Osteocyte (in vitro differentiated cells): ENCODE data around the gene RACGAP1. TPM values are rescaled to one million over a fixed set of nuclear protein-coding genes. Genes with fewer than 3 reads are reported as not detected.

Source experiments
- DNase-seq: peaks from one replicate; pipeline ENCODE4 v3.0.0; 2021; ENCODE audit warnings: mixed read lengths; ENCODE audit not compliant: unreplicated experiment; ENCODE audit errors: extremely low spot score
- H3K27ac Mint-ChIP-seq: one replicate; pipeline ENCODE4 v1.8.0; 2021; ENCODE audit warnings: mild to moderate bottlenecking, mixed read lengths; ENCODE audit not compliant: unreplicated experiment
- H3K27me3 Mint-ChIP-seq: one replicate; pipeline ENCODE4 v1.8.0; 2021; ENCODE audit warnings: mixed read lengths; ENCODE audit not compliant: unreplicated experiment
- H3K36me3 Mint-ChIP-seq: one replicate; pipeline ENCODE4 v1.8.0; 2021; ENCODE audit warnings: mixed read lengths; ENCODE audit not compliant: unreplicated experiment
- H3K4me1 Mint-ChIP-seq: one replicate; pipeline ENCODE4 v1.8.0; 2021; ENCODE audit warnings: mixed read lengths; ENCODE audit not compliant: unreplicated experiment
- H3K4me3 Mint-ChIP-seq: one replicate; pipeline ENCODE4 v1.8.0; 2021; ENCODE audit warnings: mild to moderate bottlenecking, moderate library complexity, mixed read lengths; ENCODE audit not compliant: unreplicated experiment
- H3K9me3 Mint-ChIP-seq: one replicate; pipeline ENCODE4 v1.8.0; 2021; ENCODE audit warnings: mixed read lengths; ENCODE audit not compliant: unreplicated experiment
- CTCF ChIP-seq: fragments of 200-600 bp; sonication (generic); IDR thresholded peaks from 2 replicates; pipeline ENCODE4 v1.5.0; 2021; ENCODE audit warnings: antibody characterized with exemption, mild to moderate bottlenecking, moderate library complexity
- total RNA-seq: library from RNA; stranded (reverse); gene quantifications from 2 replicates; pipeline ENCODE4 v1.2.1, GENCODE V29; 2021

Gene RACGAP1
- total RNA-seq, 1 donor from 2014 or later, result 25.9 TPM

GRCh38 chr12:50058743-50059312 is 33.5 kb upstream of the RACGAP1 start:
- no peak overlapping the region for H3K27ac Mint-ChIP-seq

GRCh38 chr12:50057896-50058670 is 32.8 kb upstream of the RACGAP1 start:
- Mint-ChIP-seq H3K9me3 (no peaks in the 10 kb centered on the region), H3K27ac (no peak overlapping the region), H3K27me3 (peaks cover 15% of the 10 kb centered on the region), H3K36me3 (no peaks in the 10 kb centered on the region), H3K4me3 (peak overlapping the region; percentile 61), H3K4me1 (peaks cover 15% of the 10 kb centered on the region)
- DNase-seq, result no peak
- no peak for TF ChIP-seq CTCF

More at GRCh38 chr12:50058743-50059312, 33.5 kb upstream of the RACGAP1 start:
- Mint-ChIP-seq H3K4me3 (peak overlapping the region; percentile 61), H3K27me3 (peaks cover 12% of the 10 kb centered on the region), H3K4me1 (peaks cover 15% of the 10 kb centered on the region), H3K9me3 (no peaks in the 10 kb centered on the region), H3K36me3 (no peaks in the 10 kb centered on the region)
- TF ChIP-seq CTCF, result no peak
- DNase-seq, result no peak

GRCh38 chr12:50057000-50057841 is 31.9 kb upstream of the RACGAP1 start, which contains the start of gene ASIC1:
Gene ASIC1, plus strand, starts transcription at chr12:50057596. Its CDS starts 1,171 bp downstream, at chr12:50058767.
- no peaks in the 10 kb centered on the region for H3K36me3 Mint-ChIP-seq
- H3K4me1 Mint-ChIP-seq, result peaks cover 15% of the 10 kb centered on the region
- peak; percentile 89 for DNase-seq
- H3K9me3 Mint-ChIP-seq, result no peaks in the 10 kb centered on the region
- peaks cover 24% of the 10 kb centered on the region for H3K27me3 Mint-ChIP-seq
- TF ChIP-seq CTCF, result peak; percentile 26
- peak within 1 kb of the TSS; percentile 81 for H3K4me3 Mint-ChIP-seq
- H3K27ac Mint-ChIP-seq, result peak within 1 kb of the TSS; percentile 25

GRCh38 chr12:50056639-50056976 is 31.3 kb upstream of the RACGAP1 start:
- peaks cover 30% of the 10 kb centered on the region for H3K27me3 Mint-ChIP-seq
- TF ChIP-seq CTCF, result no peak
- H3K36me3 Mint-ChIP-seq, result no peaks in the 10 kb centered on the region
- no peaks in the 10 kb centered on the region for H3K9me3 Mint-ChIP-seq
- DNase-seq, result no peak
- no peak overlapping the region for H3K27ac Mint-ChIP-seq
- H3K4me1 Mint-ChIP-seq, result peaks cover 15% of the 10 kb centered on the region
- peak overlapping the region; percentile 81 for H3K4me3 Mint-ChIP-seq
